NCI-H510A treated with DMSO at 0.1 percent for 48 hours (cell line): ENCODE results near the gene MDM2.
A peak's percentile ranks its signal among the peaks of the same experiment; 100 is the strongest.
"Not testable (repeated sequence)": the region's sequence is repeated elsewhere in the genome, so short reads cannot be mapped to it uniquely, and the experiment has no call there.

Experiments
- DNase-seq: peaks from one replicate; lab custom pipeline; 2025; lab: John Stamatoyannopoulos, UW

MDM2 gene

GRCh38 chr12:68806488-68807237, 1.3 kb upstream of the MDM2 start:
- DNase-seq, result no peak

DNA sequence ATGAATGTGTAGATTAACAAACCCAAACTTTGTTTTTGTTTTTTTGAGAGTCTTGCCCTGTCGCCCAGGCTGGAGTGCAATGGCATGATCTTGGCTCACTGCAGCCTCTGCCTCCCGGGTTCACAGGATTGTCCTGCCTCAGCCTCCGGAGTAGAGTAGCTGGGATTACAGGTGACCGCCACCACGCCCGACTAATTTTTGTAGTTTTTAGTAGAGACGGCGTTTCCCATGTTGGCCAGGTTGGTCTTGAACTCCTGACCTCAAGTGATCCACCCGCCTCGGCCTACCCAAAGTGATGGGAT, 752 bp upstream of the MDM2 start:
- DNase-seq, result not testable (repeated sequence)

DNA sequence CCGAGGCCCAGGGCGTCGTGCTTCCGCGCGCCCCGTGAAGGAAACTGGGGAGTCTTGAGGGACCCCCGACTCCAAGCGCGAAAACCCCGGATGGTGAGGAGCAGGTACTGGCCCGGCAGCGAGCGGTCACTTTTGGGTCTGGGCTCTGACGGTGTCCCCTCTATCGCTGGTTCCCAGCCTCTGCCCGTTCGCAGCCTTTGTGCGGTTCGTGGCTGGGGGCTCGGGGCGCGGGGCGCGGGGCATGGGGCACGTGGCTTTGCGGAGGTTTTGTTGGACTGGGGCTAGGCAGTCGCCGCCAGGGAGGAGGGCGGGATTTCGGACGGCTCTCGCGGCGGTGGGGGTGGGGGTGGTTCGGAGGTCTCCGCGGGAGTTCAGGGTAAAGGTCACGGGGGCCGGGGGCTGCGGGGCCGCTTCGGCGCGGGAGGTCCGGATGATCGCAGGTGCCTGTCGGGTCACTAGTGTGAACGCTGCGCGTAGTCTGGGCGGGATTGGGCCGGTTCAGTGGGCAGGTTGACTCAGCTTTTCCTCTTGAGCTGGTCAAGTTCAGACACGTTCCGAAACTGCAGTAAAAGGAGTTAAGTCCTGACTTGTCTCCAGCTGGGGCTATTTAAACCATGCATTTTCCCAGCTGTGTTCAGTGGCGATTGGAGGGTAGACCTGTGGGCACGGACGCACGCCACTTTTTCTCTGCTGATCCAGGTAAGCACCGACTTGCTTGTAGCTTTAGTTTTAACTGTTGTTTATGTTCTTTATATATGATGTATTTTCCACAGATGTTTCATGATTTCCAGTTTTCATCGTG, 612 bp downstream of the MDM2 start:
- DNase-seq, result peak; percentile 96

- DNase-seq, result no peak
Measured at GRCh38 chr12:68809190-68810026, 1.4 kb downstream of the MDM2 start.

GRCh38 chr12:68810027-68810389, 2.0 kb downstream of the MDM2 start:
- not testable (repeated sequence) for DNase-seq

- not testable (repeated sequence) for DNase-seq
Measured at GRCh38 chr12:68811573-68811972, 3.6 kb downstream of the MDM2 start.

DNA sequence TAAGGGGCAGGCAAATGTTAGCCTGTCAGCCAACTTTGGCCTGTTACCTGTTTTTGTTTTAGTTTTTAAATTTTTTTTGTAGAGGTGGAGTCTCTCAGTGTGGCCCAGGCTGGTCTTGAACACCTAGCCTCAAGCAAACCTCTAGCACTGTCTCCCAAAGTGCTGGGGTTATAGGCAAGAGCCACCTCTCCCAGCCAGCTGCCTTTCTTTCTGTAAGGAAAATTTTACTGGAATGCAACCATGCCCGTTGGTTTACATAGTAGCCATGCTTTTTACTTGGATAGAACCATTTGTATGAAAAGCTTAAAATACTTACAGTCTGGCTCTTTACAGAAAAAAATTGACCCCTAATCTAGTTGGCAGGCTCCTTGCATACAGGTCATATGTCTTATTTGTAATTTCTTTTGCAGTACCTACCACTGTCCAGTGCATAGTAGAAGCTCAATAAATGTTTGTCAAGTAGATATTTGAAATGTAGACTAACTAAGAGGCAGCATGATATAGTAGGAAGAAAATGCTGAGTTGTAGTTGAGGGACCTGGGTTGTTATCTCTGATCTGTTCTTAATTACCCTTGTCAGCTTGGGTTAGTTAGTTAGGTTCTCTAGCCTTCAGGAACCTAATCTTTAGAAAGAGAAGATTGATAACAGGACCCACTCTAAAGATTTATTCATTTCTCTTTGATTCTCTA, 4.7 kb downstream of the MDM2 start:
- no peak for DNase-seq

DNA sequence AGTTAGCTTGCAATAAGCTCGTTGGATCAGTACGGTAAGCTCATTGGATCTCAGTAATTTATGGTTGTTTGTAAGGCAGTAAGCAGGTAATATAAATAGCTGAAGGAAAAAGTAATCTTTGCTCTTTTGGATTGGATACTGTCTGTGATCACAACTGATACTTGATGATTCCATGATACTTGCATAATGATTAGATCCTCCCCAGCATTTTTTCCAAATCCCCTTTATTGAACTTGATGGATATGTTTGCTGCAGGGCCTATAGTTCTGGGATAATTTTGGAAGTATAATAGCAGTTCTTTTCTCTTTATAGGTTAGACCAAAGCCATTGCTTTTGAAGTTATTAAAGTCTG, 5.2 kb downstream of the MDM2 start:
- DNase-seq, result no peak

DNA sequence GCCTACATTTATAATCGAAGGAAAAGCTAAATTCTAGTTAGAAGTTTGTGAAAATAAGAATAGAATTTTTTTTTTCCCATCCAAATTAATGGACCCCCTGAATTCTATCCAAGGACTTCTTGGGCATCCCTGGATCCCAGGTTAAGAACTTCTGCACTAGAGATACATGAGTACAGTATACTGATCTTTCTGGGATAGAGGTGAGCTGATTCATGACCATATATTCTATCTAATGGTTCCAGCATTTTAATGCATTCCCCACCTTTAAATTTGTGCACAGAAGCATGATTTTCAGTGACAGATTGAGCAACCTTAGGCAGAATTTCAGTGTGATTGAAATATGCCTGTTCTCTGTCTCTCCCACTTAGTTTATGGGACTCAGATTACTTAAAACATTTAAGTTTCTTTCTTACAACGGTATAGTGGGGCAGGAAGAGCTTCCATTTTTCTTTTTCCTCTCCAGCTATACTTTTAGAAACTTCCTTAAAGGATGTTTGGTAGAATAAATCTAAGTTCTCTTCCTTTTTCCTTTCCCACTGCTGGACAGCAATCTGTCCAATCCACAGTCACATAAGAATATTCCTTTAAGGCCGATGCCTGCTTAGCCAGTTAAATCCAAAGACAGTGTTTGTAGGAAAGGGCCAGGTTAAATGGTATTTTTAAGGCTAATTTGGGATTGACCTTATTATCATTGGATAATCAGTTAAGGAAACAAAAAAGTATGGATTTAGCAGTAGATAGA, 6.7 kb downstream of the MDM2 start:
- DNase-seq, result no peak

- no peak for DNase-seq
Measured at GRCh38 chr12:68815232-68815927, 7.4 kb downstream of the MDM2 start.

DNA sequence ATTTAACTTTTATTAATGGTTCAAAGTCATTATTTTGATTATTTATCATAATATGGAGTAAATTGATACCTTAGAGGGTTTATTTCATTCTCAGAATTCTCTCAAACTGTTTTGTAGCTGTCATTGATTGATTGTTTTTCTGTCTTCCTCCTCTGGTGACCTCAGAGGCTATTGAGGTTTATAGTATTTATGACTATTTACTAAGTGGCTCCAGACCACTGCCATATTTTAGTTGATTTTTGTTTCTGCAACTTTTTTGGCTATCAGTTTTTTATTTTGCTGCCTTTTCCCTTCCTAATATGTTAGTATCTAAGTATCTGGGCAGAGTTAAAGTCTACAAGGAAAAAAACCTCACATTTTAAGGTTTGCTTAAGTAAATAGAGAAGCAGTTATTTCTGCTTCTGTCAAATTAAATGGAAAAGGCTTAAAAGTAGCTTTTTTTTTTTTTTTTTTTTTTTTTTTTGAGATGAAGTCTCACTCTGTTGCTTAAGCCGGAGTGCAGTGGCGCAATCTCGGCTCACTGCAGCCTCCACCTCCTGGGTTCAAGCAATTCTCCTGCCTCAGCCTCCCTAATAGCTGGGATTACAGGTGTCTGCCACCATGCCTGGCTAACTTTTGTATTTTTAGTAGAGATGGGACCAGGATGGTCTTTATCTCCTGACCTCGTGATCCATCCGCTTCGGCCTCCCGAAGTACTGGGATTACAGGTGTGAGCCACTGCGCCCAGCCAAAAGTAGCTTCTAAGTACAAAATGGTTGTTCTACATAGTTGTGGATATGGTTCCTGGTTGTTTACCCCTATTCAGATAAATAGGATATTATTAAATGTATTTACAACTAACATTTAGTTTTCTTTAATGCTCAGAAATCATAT, 8.2 kb downstream of the MDM2 start:
- no peak for DNase-seq

GRCh38 chr12:68819481-68819880, 11.5 kb downstream of the MDM2 start:
- DNase-seq, result not testable (repeated sequence)

DNA sequence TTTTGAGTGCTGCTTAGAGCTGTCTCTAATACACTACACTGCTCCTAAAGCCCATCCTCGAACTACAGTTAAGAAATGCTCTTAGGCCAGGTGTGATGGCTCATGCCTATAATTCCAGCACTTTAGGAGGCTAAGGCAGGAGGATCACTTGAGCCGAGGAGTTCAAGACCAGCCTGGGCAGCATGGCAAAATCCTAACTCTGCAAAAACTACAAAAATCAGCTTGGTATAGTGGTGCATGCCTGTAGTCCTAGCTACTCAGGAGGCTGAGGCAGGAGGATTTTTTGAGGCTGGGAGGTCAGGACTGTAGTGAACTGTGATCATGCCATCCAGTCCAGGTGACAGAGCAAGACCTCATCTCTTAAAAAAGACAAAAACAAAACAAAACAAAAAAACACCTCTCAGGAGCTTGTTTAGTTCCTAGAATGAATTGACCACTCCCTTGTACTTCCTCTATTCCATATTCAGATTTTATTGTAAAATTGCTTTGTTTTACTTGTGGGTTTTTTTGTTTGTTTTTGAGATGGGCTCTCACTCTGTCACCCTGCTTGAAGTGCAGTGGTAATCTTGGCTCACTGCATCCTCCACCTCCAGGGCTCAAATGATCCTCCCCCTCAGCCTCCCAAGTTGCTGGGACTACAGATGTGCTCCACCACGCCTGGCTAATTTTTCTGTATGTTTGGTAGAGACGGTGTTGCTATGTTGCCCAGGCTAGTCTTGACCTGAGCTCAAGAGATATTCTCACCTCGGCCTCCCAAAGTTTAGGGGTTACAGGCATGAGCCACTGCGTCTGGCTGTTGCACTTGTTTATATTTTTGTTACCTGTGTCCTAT, 13.6 kb downstream of the MDM2 start:
- no peak for DNase-seq

DNA sequence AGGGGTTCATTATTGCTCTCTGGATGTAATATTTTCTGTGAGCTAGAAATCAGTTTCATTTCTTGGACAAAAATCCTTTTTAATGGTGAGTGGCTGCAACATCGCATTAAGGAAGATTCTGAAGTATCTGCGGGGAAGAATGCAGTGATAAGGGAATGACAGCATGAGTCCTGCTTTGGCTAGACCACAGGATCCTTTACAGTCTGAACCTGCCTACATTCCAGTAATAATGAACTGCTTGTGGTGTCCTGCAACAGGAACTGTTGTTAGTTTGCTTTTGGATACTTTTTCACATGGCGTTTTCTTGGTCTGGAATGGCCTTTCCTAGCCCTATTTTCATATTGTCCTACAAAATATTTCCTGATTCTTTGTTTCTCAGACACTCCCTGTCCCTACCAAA, 15.7 kb downstream of the MDM2 start:
- no peak for DNase-seq

DNA sequence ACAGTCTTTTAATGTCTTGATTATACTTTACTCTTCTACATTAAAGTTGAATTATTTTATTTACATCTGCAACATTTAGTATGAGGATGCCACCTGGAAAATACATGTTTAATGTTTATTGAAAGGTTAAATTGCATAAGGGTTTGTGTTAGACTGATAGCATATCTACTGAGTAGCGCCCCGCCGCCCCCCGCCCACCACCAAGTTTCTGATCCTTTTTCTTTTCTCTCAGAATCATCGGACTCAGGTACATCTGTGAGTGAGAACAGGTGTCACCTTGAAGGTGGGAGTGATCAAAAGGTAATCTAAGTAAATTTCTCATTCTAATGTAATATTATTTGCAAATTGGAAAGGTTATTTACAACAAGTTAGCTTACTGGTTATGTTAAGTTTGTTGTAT, 16.2 kb downstream of the MDM2 start:
- DNase-seq, result no peak

DNA sequence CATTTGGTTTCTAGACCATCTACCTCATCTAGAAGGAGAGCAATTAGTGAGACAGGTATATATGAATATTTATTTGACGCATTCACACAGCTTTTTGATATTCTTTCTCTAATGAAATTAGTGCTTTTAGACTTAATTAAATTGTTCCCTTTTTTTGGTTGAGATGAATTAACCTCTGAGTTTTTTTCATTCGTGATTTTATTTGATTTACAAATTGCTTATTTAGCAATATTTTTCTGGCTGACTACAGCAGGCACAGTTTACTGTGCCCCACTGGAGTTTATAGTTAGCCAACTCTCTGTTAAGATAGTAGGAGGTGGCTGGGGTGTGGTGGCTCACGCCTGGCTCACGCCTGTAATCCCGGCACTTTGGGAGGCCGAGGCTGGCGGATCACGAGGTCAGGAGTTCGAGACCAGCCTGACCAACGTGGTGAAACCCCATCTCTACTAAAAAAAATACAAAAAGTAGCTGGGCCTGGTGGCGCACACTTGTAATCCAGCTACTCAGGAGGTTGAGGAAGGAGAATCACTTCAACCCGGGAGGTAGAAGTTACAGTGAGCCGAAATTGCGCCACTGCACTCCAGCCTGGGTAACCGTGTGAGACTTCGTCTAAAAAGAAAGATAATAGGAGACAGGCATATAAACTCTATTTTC, 16.7 kb downstream of the MDM2 start:
- no peak for DNase-seq

DNA sequence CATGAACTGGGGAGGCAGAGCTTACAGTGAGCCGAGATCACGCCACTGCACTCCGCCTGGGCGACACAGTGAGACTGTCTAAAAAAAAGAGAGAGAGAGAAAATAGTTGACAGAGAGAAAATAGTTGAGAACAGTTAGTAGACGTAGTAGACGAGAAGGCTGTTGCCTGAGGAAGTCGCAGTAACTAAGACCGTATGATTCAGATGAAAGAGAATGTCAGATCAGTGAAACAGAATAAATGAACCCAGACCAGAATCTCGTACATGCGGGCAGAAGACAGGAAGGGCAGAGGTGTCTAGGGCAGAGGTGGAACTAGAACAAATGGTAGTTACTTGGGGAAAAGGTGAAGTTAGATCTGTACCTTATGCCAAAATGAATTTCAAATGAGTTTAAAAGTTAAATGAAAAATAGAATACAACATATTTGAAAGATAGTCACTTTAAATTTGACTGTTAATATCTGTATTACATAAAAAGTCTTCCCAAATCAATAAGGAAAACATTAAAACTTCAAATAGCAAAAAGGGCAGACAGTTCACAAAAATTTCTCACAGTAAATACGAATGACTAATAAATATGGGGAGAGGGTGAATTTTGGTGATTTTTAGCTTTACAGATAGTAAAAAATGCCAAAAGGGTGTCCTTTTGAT, 17.7 kb downstream of the MDM2 start:
- DNase-seq, result no peak
